ENCODE results near the gene RORB. TPM values are rescaled to one million over a fixed set of nuclear protein-coding genes. Genes with fewer than 3 reads are reported as not detected.

Gene RORB
- total RNA-seq, 4 donors from 2014 or later = under 0.01 to 2.5 (median 0.94) TPM; not detected in 1

- no peaks in the 10 kb centered on the region for H3K9me3 ChIP-seq
- no peaks in the 10 kb centered on the region for H3K36me3 ChIP-seq
- H3K4me3 ChIP-seq = no peak overlapping the region
- no peak for DNase-seq
- TF ChIP-seq POLR2A (IDR thresholded peaks at IDR 0.05) (no peak), CTCF (IDR thresholded peaks at IDR 0.05) (no peak)
- H3K4me1 ChIP-seq = no peaks in the 10 kb centered on the region
- H3K27ac ChIP-seq = no peak overlapping the region
- H3K27me3 ChIP-seq = no peaks in the 10 kb centered on the region
Measured at GRCh38 chr9:74595286-74595685, 98.2 kb downstream of the RORB start.

- no peak overlapping the region for H3K4me3 ChIP-seq
- no peaks in the 10 kb centered on the region for H3K36me3 ChIP-seq
- H3K9me3 ChIP-seq = no peaks in the 10 kb centered on the region
- TF ChIP-seq POLR2A (IDR thresholded peaks at IDR 0.05) = no peak
- no peak for TF ChIP-seq CTCF (IDR thresholded peaks at IDR 0.05)
- no peak overlapping the region for H3K27ac ChIP-seq
- H3K4me1 ChIP-seq = no peaks in the 10 kb centered on the region
- H3K27me3 ChIP-seq = no peaks in the 10 kb centered on the region
- no peak for DNase-seq
Measured at GRCh38 chr9:74598874-74599273, 101.7 kb downstream of the RORB start.

- DNase-seq = no peak
- no peaks in the 10 kb centered on the region for H3K36me3 ChIP-seq
- no peaks in the 10 kb centered on the region for H3K4me1 ChIP-seq
- H3K27ac ChIP-seq = no peak overlapping the region
- no peaks in the 10 kb centered on the region for H3K9me3 ChIP-seq
- no peaks in the 10 kb centered on the region for H3K27me3 ChIP-seq
- H3K4me3 ChIP-seq = no peak overlapping the region
- TF ChIP-seq CTCF (IDR thresholded peaks at IDR 0.05) (no peak), POLR2A (IDR thresholded peaks at IDR 0.05) (no peak)
Measured at GRCh38 chr9:74609671-74610405, 112.7 kb downstream of the RORB start.

DNA sequence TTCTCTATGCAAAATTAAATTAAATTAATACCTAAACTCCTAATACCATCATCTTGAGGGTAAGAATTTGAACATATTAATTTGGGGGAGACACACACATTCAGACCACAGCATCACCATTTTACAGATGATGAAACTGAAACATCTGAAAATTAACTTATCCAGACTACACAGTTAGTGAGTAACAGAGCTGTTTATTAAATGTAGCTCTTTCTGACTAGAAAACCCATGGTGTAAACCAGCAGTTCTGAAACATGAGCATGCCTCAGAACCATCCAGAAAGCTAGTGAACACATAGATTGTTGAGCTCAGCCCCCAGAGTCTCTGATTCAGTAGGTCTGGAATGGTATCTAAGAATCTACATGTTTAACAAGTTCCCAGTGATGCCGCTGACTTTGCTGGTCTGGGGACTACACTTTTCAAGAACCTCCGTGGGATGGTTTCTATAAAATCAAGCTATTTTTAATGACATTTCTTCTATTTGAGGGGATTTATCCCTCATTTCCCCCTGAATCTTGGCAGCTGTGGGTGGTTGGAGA lies 113.5 kb downstream of the RORB start:
- H3K27me3 ChIP-seq = no peaks in the 10 kb centered on the region
- no peak for DNase-seq

GRCh38 chr9:74630228-74630627 lies 133.1 kb downstream of the RORB start:
- no peaks in the 10 kb centered on the region for H3K36me3 ChIP-seq
- no peak overlapping the region for H3K4me3 ChIP-seq
- no peak for DNase-seq
- TF ChIP-seq POLR2A (IDR thresholded peaks at IDR 0.05) (no peak), CTCF (IDR thresholded peaks at IDR 0.05) (no peak)
- H3K9me3 ChIP-seq = no peaks in the 10 kb centered on the region
- no peaks in the 10 kb centered on the region for H3K27me3 ChIP-seq
- no peak overlapping the region for H3K27ac ChIP-seq
- H3K4me1 ChIP-seq = no peaks in the 10 kb centered on the region

More for the DNA sequence above, 113.5 kb downstream of the RORB start:
- no peak overlapping the region for H3K27ac ChIP-seq
- H3K9me3 ChIP-seq = no peaks in the 10 kb centered on the region
- no peaks in the 10 kb centered on the region for H3K4me1 ChIP-seq
- no peak overlapping the region for H3K4me3 ChIP-seq
- no peak for TF ChIP-seq POLR2A (IDR thresholded peaks at IDR 0.05)
- TF ChIP-seq CTCF (IDR thresholded peaks at IDR 0.05) = no peak
- no peaks in the 10 kb centered on the region for H3K36me3 ChIP-seq

Data from Peyer's patch (tissue), 4 donors.